Measurements from ENCODE around the gene COL5A1. TPM values are rescaled to one million over a fixed set of nuclear protein-coding genes. Genes with fewer than 3 reads are reported as not detected.

COL5A1 gene
- total and polyA plus RNA-seq, 2 experiments from 2014 or later = 2.5 to 13.1 TPM

DNA sequence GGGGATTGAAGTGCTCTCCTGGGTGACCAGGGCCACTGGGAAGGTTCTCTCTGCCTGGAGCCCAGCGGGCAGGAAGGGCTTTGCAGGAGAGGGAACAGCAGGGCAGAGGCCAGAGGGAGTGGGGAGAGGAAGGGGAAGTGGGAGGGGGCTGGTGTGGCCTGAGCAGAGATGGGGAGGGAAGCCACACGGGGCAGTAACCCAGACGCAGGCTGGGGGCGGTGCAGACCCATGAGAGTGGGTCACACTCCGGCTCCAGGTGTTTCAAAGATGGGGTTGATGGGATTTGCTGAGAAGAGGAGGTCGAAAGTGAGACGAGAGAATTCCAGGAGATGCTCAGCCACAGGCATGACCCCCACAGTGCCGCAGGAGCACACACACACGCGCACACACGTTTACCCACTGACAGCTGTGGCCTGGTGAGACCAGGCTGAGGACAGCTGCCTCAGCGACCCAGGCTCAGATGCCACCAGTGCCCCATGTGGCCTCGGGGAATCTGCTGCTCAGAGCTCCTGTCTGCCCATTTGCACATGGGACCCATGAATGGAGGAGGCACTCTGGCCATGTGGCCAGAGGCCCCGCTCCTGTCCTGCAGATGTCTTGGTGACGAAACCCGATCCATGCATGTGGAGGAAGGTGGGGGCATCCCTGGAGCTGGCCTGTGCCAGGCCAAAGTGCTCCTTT, 206.3 kb downstream of the COL5A1 start:
- DNase-seq (ENCODE audit: low spot score) (no peak), ATAC-seq (no peak)
- H3K27me3 Mint-ChIP-seq (ENCODE audit: insufficient read depth, low read depth, poor library complexity) = peaks cover 2% of the 10 kb centered on the region
- no peaks in the 10 kb centered on the region; the same call in 1 of the 3 replicates for H3K36me3 Mint-ChIP-seq (ENCODE audit: low read depth)
- no peaks in the 10 kb centered on the region; the same call in 1 of the 3 replicates for H3K9me3 Mint-ChIP-seq
- Histone ChIP-seq H3K9me2 (ENCODE audit: insufficient read depth) (no peaks in the 10 kb centered on the region), H3K79me2 (replicated peaks; ENCODE audit: insufficient read depth) (no peaks in the 10 kb centered on the region), H4K20me1 (replicated peaks; ENCODE audit: insufficient read depth) (no peaks in the 10 kb centered on the region), H3K27ac (ENCODE audit: low read depth) (no peak overlapping the region), H3K27me3 (ENCODE audit: insufficient read depth) (no peaks in the 10 kb centered on the region), H3F3A (replicated peaks; ENCODE audit: low read depth) (no peaks in the 10 kb centered on the region), H3K4me2 (no peak overlapping the region), H2AFZ (no peak overlapping the region), H3K36me3 (ENCODE audit: insufficient read depth) (no peaks in the 10 kb centered on the region), H3K4me1 (ENCODE audit: insufficient read depth) (no peaks in the 10 kb centered on the region), H3K4me3 (no peak overlapping the region)
- no peak overlapping the region for H3K27ac Mint-ChIP-seq
- no peak overlapping the region for H3K4me3 Mint-ChIP-seq
- no peaks in the 10 kb centered on the region for H3K4me1 Mint-ChIP-seq
- TF ChIP-seq, protein P1, sequence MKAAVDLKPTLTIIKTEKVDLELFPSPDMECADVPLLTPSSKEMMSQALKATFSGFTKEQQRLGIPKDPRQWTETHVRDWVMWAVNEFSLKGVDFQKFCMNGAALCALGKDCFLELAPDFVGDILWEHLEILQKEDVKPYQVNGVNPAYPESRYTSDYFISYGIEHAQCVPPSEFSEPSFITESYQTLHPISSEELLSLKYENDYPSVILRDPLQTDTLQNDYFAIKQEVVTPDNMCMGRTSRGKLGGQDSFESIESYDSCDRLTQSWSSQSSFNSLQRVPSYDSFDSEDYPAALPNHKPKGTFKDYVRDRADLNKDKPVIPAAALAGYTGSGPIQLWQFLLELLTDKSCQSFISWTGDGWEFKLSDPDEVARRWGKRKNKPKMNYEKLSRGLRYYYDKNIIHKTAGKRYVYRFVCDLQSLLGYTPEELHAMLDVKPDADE (IDR thresholded peaks at IDR 0.05) = no peak
- TF ChIP-seq, protein P2, sequence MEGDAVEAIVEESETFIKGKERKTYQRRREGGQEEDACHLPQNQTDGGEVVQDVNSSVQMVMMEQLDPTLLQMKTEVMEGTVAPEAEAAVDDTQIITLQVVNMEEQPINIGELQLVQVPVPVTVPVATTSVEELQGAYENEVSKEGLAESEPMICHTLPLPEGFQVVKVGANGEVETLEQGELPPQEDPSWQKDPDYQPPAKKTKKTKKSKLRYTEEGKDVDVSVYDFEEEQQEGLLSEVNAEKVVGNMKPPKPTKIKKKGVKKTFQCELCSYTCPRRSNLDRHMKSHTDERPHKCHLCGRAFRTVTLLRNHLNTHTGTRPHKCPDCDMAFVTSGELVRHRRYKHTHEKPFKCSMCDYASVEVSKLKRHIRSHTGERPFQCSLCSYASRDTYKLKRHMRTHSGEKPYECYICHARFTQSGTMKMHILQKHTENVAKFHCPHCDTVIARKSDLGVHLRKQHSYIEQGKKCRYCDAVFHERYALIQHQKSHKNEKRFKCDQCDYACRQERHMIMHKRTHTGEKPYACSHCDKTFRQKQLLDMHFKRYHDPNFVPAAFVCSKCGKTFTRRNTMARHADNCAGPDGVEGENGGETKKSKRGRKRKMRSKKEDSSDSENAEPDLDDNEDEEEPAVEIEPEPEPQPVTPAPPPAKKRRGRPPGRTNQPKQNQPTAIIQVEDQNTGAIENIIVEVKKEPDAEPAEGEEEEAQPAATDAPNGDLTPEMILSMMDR (conservative IDR thresholded peaks at IDR 0.05; ENCODE audit: low read depth in 2 of 2) = no peak
- TF ChIP-seq STAT1 (IDR thresholded peaks at IDR 0.05; ENCODE audit: unreplicated experiment) = no peak
- no peak for TF ChIP-seq JUNB (IDR thresholded peaks at IDR 0.05; ENCODE audit: unreplicated experiment)
- TF ChIP-seq CREB1 (CRISPR knock-in tag; IDR thresholded peaks at IDR 0.05; ENCODE audit: low read depth) = no peak
- no peak for TF ChIP-seq ZNF331 (CRISPR knock-in tag; IDR thresholded peaks at IDR 0.05; ENCODE audit: low read depth)
- TF ChIP-seq, protein P3, sequence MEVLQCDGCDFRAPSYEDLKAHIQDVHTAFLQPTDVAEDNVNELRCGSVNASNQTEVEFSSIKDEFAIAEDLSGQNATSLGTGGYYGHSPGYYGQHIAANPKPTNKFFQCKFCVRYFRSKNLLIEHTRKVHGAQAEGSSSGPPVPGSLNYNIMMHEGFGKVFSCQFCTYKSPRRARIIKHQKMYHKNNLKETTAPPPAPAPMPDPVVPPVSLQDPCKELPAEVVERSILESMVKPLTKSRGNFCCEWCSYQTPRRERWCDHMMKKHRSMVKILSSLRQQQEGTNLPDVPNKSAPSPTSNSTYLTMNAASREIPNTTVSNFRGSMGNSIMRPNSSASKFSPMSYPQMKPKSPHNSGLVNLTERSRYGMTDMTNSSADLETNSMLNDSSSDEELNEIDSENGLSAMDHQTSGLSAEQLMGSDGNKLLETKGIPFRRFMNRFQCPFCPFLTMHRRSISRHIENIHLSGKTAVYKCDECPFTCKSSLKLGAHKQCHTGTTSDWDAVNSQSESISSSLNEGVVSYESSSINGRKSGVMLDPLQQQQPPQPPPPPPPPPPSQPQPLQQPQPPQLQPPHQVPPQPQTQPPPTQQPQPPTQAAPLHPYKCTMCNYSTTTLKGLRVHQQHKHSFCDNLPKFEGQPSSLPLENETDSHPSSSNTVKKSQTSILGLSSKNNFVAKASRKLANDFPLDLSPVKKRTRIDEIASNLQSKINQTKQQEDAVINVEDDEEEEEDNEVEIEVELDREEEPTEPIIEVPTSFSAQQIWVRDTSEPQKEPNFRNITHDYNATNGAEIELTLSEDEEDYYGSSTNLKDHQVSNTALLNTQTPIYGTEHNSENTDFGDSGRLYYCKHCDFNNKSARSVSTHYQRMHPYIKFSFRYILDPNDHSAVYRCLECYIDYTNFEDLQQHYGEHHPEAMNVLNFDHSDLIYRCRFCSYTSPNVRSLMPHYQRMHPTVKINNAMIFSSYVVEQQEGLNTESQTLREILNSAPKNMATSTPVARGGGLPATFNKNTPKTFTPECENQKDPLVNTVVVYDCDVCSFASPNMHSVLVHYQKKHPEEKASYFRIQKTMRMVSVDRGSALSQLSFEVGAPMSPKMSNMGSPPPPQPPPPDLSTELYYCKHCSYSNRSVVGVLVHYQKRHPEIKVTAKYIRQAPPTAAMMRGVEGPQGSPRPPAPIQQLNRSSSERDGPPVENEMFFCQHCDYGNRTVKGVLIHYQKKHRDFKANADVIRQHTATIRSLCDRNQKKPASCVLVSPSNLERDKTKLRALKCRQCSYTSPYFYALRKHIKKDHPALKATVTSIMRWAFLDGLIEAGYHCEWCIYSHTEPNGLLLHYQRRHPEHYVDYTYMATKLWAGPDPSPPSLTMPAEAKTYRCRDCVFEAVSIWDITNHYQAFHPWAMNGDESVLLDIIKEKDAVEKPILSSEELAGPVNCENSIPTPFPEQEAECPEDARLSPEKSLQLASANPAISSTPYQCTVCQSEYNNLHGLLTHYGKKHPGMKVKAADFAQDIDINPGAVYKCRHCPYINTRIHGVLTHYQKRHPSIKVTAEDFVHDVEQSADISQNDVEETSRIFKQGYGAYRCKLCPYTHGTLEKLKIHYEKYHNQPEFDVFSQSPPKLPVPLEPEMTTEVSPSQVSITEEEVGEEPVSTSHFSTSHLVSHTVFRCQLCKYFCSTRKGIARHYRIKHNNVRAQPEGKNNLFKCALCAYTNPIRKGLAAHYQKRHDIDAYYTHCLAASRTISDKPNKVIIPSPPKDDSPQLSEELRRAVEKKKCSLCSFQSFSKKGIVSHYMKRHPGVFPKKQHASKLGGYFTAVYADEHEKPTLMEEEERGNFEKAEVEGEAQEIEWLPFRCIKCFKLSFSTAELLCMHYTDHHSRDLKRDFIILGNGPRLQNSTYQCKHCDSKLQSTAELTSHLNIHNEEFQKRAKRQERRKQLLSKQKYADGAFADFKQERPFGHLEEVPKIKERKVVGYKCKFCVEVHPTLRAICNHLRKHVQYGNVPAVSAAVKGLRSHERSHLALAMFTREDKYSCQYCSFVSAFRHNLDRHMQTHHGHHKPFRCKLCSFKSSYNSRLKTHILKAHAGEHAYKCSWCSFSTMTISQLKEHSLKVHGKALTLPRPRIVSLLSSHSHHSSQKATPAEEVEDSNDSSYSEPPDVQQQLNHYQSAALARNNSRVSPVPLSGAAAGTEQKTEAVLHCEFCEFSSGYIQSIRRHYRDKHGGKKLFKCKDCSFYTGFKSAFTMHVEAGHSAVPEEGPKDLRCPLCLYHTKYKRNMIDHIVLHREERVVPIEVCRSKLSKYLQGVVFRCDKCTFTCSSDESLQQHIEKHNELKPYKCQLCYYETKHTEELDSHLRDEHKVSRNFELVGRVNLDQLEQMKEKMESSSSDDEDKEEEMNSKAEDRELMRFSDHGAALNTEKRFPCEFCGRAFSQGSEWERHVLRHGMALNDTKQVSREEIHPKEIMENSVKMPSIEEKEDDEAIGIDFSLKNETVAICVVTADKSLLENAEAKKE (CRISPR knock-in tag; IDR thresholded peaks at IDR 0.05) = no peak
- TF ChIP-seq EZH2 (IDR thresholded peaks at IDR 0.05; ENCODE audit: low read depth, unreplicated experiment) = no peak
- no peak for TF ChIP-seq EZH2phosphoT487 (IDR thresholded peaks at IDR 0.05; ENCODE audit: unreplicated experiment)
- no peak for TF ChIP-seq NANOG (IDR thresholded peaks at IDR 0.05; ENCODE audit: borderline replicate concordance)
- no peak for TF ChIP-seq ZNF114 (CRISPR knock-in tag; IDR thresholded peaks at IDR 0.05)
- no peak for TF ChIP-seq POLR2AphosphoS5 (IDR thresholded peaks at IDR 0.05; ENCODE audit: low read depth)
- TF ChIP-seq, protein P4, sequence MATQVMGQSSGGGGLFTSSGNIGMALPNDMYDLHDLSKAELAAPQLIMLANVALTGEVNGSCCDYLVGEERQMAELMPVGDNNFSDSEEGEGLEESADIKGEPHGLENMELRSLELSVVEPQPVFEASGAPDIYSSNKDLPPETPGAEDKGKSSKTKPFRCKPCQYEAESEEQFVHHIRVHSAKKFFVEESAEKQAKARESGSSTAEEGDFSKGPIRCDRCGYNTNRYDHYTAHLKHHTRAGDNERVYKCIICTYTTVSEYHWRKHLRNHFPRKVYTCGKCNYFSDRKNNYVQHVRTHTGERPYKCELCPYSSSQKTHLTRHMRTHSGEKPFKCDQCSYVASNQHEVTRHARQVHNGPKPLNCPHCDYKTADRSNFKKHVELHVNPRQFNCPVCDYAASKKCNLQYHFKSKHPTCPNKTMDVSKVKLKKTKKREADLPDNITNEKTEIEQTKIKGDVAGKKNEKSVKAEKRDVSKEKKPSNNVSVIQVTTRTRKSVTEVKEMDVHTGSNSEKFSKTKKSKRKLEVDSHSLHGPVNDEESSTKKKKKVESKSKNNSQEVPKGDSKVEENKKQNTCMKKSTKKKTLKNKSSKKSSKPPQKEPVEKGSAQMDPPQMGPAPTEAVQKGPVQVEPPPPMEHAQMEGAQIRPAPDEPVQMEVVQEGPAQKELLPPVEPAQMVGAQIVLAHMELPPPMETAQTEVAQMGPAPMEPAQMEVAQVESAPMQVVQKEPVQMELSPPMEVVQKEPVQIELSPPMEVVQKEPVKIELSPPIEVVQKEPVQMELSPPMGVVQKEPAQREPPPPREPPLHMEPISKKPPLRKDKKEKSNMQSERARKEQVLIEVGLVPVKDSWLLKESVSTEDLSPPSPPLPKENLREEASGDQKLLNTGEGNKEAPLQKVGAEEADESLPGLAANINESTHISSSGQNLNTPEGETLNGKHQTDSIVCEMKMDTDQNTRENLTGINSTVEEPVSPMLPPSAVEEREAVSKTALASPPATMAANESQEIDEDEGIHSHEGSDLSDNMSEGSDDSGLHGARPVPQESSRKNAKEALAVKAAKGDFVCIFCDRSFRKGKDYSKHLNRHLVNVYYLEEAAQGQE (IDR thresholded peaks at IDR 0.05; ENCODE audit: unreplicated experiment) = no peak

Measured in GM23338 (cell line).